Measurements from ENCODE around the gene CACNA1D.
"Not testable (repeated sequence)": the region's sequence is repeated elsewhere in the genome, so short reads cannot be mapped to it uniquely, and the experiment has no call there.

The CACNA1D gene

GRCh38 chr3:53493963-53494791 lies at the start of gene CACNA1D:
Gene CACNA1D, plus strand, starts transcription at chr3:53494611. Its CDS starts 556 bp downstream, at chr3:53495167.
- peak; percentile 89 for DNase-seq (ENCODE audit: low spot score)

GRCh38 chr3:53457068-53457467 lies 37.3 kb upstream of the CACNA1D start:
- no peak for DNase-seq (ENCODE audit: low spot score)

- DNase-seq (ENCODE audit: low spot score): no peak
These were observed 34.1 kb upstream of the CACNA1D start for GRCh38 chr3:53460326-53460725.

GRCh38 chr3:53464424-53464823 lies 30.0 kb upstream of the CACNA1D start:
- DNase-seq (ENCODE audit: low spot score): peak; percentile 17

GRCh38 chr3:53469758-53470157 lies 24.7 kb upstream of the CACNA1D start:
- not testable (repeated sequence) for DNase-seq (ENCODE audit: low spot score)

GRCh38 chr3:53473422-53473821 lies 21.0 kb upstream of the CACNA1D start:
- no peak for DNase-seq (ENCODE audit: low spot score)

- DNase-seq (ENCODE audit: low spot score): not testable (repeated sequence)
These were observed 18.0 kb upstream of the CACNA1D start for GRCh38 chr3:53476372-53476771.

GRCh38 chr3:53477689-53478088 lies 16.7 kb upstream of the CACNA1D start:
- DNase-seq (ENCODE audit: low spot score): not testable (repeated sequence)

GRCh38 chr3:53478166-53478830 lies 16.1 kb upstream of the CACNA1D start:
- no peak for DNase-seq (ENCODE audit: low spot score)

GRCh38 chr3:53478921-53479664 lies 15.3 kb upstream of the CACNA1D start:
- DNase-seq (ENCODE audit: low spot score): no peak

GRCh38 chr3:53482227-53482626 lies 12.2 kb upstream of the CACNA1D start:
- no peak for DNase-seq (ENCODE audit: low spot score)

GRCh38 chr3:53483821-53484220 lies 10.6 kb upstream of the CACNA1D start:
- DNase-seq (ENCODE audit: low spot score): no peak

GRCh38 chr3:53484984-53485383 lies 9.4 kb upstream of the CACNA1D start:
- no peak for DNase-seq (ENCODE audit: low spot score)

GRCh38 chr3:53485675-53486403 lies 8.6 kb upstream of the CACNA1D start:
- no peak for DNase-seq (ENCODE audit: low spot score)

GRCh38 chr3:53486961-53487654 lies 7.3 kb upstream of the CACNA1D start:
- no peak for DNase-seq (ENCODE audit: low spot score)

- DNase-seq (ENCODE audit: low spot score): no peak
These were observed 5.0 kb upstream of the CACNA1D start for GRCh38 chr3:53489386-53489785.

GRCh38 chr3:53489787-53490458 lies 4.5 kb upstream of the CACNA1D start:
- DNase-seq (ENCODE audit: low spot score): no peak

GRCh38 chr3:53490459-53490968 lies 3.9 kb upstream of the CACNA1D start:
- no peak for DNase-seq (ENCODE audit: low spot score)

- DNase-seq (ENCODE audit: low spot score): no peak
These were observed 3.1 kb upstream of the CACNA1D start for GRCh38 chr3:53491276-53491675.

GRCh38 chr3:53493595-53493962 lies 832 bp upstream of the CACNA1D start:
- DNase-seq (ENCODE audit: low spot score): no peak

GRCh38 chr3:53495146-53495519 lies 722 bp downstream of the CACNA1D start:
- peak; percentile 26 for DNase-seq (ENCODE audit: low spot score)
